Measurements from ENCODE around the gene TOPBP1.
A peak's percentile ranks its signal among the peaks of the same experiment; 100 is the strongest.
"Not testable (repeated sequence)": the region's sequence is repeated elsewhere in the genome, so short reads cannot be mapped to it uniquely, and the experiment has no call there.

Gene TOPBP1

GRCh38 chr3:133563186-133563591 is 98.6 kb downstream of the TOPBP1 start:
- Histone ChIP-seq H3K27me3 (ENCODE audit: insufficient read depth, poor library complexity, severe bottlenecking) (no peaks in the 10 kb centered on the region), H3K4me3 (replicated peaks; ENCODE audit: insufficient read depth, low read length) (no peak overlapping the region), H3K27ac (replicated peaks) (no peak overlapping the region)
- no peak for DNase-seq (ENCODE audit: low read depth in 1 of 2, low spot score in 1 of 2)
- TF ChIP-seq GABPA (IDR thresholded peaks at IDR 0.05; ENCODE audit: low read depth) (no peak), CTCF (IDR thresholded peaks at IDR 0.05; ENCODE audit: insufficient read depth, low read length) (no peak), SPI1 (IDR thresholded peaks at IDR 0.05; ENCODE audit: borderline replicate concordance, low read depth) (no peak)

- DNase-seq (ENCODE audit: low read depth in 1 of 2, low spot score in 1 of 2), result no peak
- Histone ChIP-seq H3K27me3 (ENCODE audit: insufficient read depth, poor library complexity, severe bottlenecking) (no peaks in the 10 kb centered on the region), H3K4me3 (replicated peaks; ENCODE audit: insufficient read depth, low read length) (no peak overlapping the region), H3K27ac (replicated peaks) (no peak overlapping the region)
- no peak for TF ChIP-seq CTCF (IDR thresholded peaks at IDR 0.05; ENCODE audit: insufficient read depth, low read length)
- no peak for TF ChIP-seq REST (IDR thresholded peaks at IDR 0.05; ENCODE audit: insufficient replicate concordance, low read depth)
Measured at GRCh38 chr3:133562376-133562775, 99.4 kb downstream of the TOPBP1 start.

GRCh38 chr3:133561679-133562078 is 100.1 kb downstream of the TOPBP1 start:
- peak in 1 of 2 experiments; percentile 52 for DNase-seq (ENCODE audit: low read depth in 1 of 2, low spot score in 1 of 2)
- Histone ChIP-seq H3K27ac (replicated peaks) (no peak overlapping the region), H3K27me3 (ENCODE audit: insufficient read depth, poor library complexity, severe bottlenecking) (no peaks in the 10 kb centered on the region), H3K4me3 (replicated peaks; ENCODE audit: insufficient read depth, low read length) (no peak overlapping the region)
- TF ChIP-seq GABPA (IDR thresholded peaks at IDR 0.05; ENCODE audit: low read depth), result no peak
- 0 out of 2 replicates have a peak, but pooled peaks have one; percentile 3 for TF ChIP-seq SPI1 (IDR thresholded peaks at IDR 0.05; ENCODE audit: borderline replicate concordance, low read depth)
- no peak for TF ChIP-seq REST (IDR thresholded peaks at IDR 0.05; ENCODE audit: insufficient replicate concordance, low read depth)
- TF ChIP-seq POLR2AphosphoS5 (IDR thresholded peaks at IDR 0.05; ENCODE audit: low read depth), result no peak
- no peak for TF ChIP-seq CTCF (IDR thresholded peaks at IDR 0.05; ENCODE audit: insufficient read depth, low read length)

- H3K4me3 ChIP-seq (replicated peaks; ENCODE audit: insufficient read depth, low read length); DNase-seq (ENCODE audit: low read depth in 1 of 2, low spot score in 1 of 2): not testable (repeated sequence)
Measured at GRCh38 chr3:133551589-133551988, 110.2 kb downstream of the TOPBP1 start.

More at GRCh38 chr3:133551589-133551988, 110.2 kb downstream of the TOPBP1 start:
- H3K27ac ChIP-seq (replicated peaks); H3K27me3 ChIP-seq (ENCODE audit: insufficient read depth, poor library complexity, severe bottlenecking): not testable (repeated sequence)
